ENCODE measurements around the gene ATF1. TPM values are rescaled to one million over a fixed set of nuclear protein-coding genes. Genes with fewer than 3 reads are reported as not detected.

The ATF1 gene
- total RNA-seq, 4 donors from 2014 or later: 14.5 to 44.6 (median 18.5) TPM

DNA sequence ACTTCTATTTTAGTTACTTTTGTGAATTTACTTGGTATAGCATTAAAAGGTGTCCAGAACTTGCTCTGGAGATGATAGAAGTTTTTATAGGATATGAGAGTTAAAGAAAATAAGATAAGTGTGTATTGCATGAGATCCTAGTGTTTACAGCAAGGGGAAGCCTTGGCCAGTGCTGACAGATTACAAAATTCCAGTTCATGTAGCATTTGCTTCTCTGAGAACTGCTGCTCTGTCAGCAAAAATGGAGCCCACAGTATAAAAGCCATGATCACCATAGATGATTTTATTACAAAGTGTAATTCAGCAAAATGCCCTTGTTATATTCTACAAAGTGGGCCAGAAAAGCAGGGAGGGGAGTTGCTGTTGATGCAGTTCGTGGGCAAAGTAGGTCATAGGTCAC lies 40.0 kb upstream of the ATF1 start:
- Histone ChIP-seq H3K36me3 (peaks cover 0 to 87% (median 0%) of the 10 kb centered on the region in 3 donors), H3K4me3 (no peak overlapping the region), H3K27me3 (no peaks in the 10 kb centered on the region), H3K4me1 (no peaks in the 10 kb centered on the region), H3K27ac (no peak overlapping the region), H3K9me3 (no peaks in the 10 kb centered on the region)
- no peak for DNase-seq
- TF ChIP-seq CTCF (IDR thresholded peaks at IDR 0.05) (no peak), POLR2A (IDR thresholded peaks at IDR 0.05) (no peak)

- Histone ChIP-seq H3K27me3 (no peaks in the 10 kb centered on the region), H3K9me3 (no peaks in the 10 kb centered on the region), H3K4me3 (no peak overlapping the region), H3K36me3 (peaks cover 0 to 93% (median 0%) of the 10 kb centered on the region in 3 donors), H3K4me1 (no peaks in the 10 kb centered on the region), H3K27ac (no peak overlapping the region)
- DNase-seq: no peak
- TF ChIP-seq CTCF (IDR thresholded peaks at IDR 0.05): no peak
- no peak for TF ChIP-seq POLR2A (IDR thresholded peaks at IDR 0.05)
Measured at GRCh38 chr12:50725011-50725942, 38.6 kb upstream of the ATF1 start.

- Histone ChIP-seq H3K36me3 (peaks cover 0 to 91% (median 0%) of the 10 kb centered on the region in 3 donors), H3K27me3 (no peaks in the 10 kb centered on the region), H3K4me3 (no peak overlapping the region), H3K4me1 (no peaks in the 10 kb centered on the region), H3K9me3 (no peaks in the 10 kb centered on the region), H3K27ac (no peak overlapping the region)
- TF ChIP-seq CTCF (IDR thresholded peaks at IDR 0.05) (no peak), POLR2A (IDR thresholded peaks at IDR 0.05) (no peak)
- no peak for DNase-seq
Measured at GRCh38 chr12:50727466-50727865, 36.4 kb upstream of the ATF1 start.

DNA sequence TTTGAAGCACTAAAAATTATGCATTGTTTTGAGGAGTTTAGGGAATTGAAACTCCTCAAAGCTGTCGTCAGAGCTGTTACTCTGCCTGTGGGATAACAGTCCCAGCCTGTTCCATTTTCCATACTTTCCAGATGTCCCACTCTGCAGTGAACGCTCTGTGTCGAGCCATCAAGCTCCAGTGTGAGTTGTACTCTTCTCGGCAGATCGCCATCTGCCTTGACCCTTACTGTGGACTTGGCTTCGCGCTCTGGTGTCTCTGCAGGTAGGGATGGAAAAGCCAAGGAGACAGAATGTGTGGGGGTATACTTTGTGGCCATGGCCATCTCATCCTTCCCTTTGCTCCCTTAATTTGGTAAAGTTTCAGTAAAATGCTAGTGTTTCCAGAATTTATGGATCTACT lies 35.5 kb upstream of the ATF1 start:
- Histone ChIP-seq H3K27me3 (no peaks in the 10 kb centered on the region), H3K4me3 (no peak overlapping the region), H3K27ac (no peak overlapping the region), H3K4me1 (no peaks in the 10 kb centered on the region), H3K9me3 (no peaks in the 10 kb centered on the region), H3K36me3 (peaks cover 0 to 91% (median 0%) of the 10 kb centered on the region in 3 donors)
- no peak for DNase-seq
- TF ChIP-seq CTCF (IDR thresholded peaks at IDR 0.05) (no peak), POLR2A (IDR thresholded peaks at IDR 0.05) (no peak)

GRCh38 chr12:50728841-50729240 lies 35.1 kb upstream of the ATF1 start:
- DNase-seq: no peak
- Histone ChIP-seq H3K9me3 (no peaks in the 10 kb centered on the region), H3K36me3 (peaks cover 0 to 91% (median 0%) of the 10 kb centered on the region in 3 donors), H3K27me3 (no peaks in the 10 kb centered on the region), H3K4me3 (no peak overlapping the region), H3K27ac (no peak overlapping the region), H3K4me1 (no peaks in the 10 kb centered on the region)
- no peak for TF ChIP-seq POLR2A (IDR thresholded peaks at IDR 0.05)
- no peak for TF ChIP-seq CTCF (IDR thresholded peaks at IDR 0.05)
